Neural progenitor cell (in vitro differentiated cells): ENCODE data around the gene AP2A2.

Experiments
- CTCF ChIP-seq: fragments of 200-600 bp; sonication (generic); IDR thresholded peaks from 2 replicates; pipeline ENCODE4 v1.5.1; 2017; ENCODE audit warnings: antibody characterized with exemption, mild to moderate bottlenecking
- EZH2 ChIP-seq: fragments of 200-600 bp; sonication (generic); IDR thresholded peaks from 2 replicates; pipeline ENCODE4 v1.6.1; 2017; ENCODE audit warnings: antibody characterized with exemption, mild to moderate bottlenecking, moderate library complexity

- TF ChIP-seq CTCF (no peak), EZH2 (no peak)
These were observed 76.8 kb downstream of the AP2A2 start for GRCh38 chr11:1002406-1002984.
